CD8-positive, alpha-beta memory T cell (primary cell): ENCODE results near the gene GINM1. TPM values are rescaled to one million over a fixed set of nuclear protein-coding genes. Genes with fewer than 3 reads are reported as not detected.

Experiments
- CTCF ChIA-PET: fragments of 350-600 bp; sonication (Branson Sonifier 250); formaldehyde crosslinking; loops from one replicate; lab custom pipeline; 2021; ENCODE audit warnings: antibody characterized with exemption; lab: Charles Lee
- POLR2A ChIA-PET: fragments of 350-600 bp; sonication (Branson Sonifier 250); formaldehyde crosslinking; loops from one replicate; lab custom pipeline; 2021; ENCODE audit warnings: antibody characterized with exemption; lab: Charles Lee
- DNase-seq, 5 donors: peaks; one replicate each; pipeline versions ENCODE4 v3.0.0 to v3.0.0-alpha.2; 2020 to 2022; ENCODE audit warnings: mixed read lengths in 1 of 5
- H3K27ac ChIP-seq: one replicate; pipeline ENCODE4 v1.7.0; 2013; ENCODE audit warnings: low read depth, mild to moderate bottlenecking, low read length, moderate library complexity
- H3K27me3 ChIP-seq: 2 replicates; pipeline ENCODE4 v1.7.0; 2013; ENCODE audit warnings: low read length, mild to moderate bottlenecking; ENCODE audit not compliant: insufficient read depth, poor library complexity, severe bottlenecking
- H3K36me3 ChIP-seq: 2 replicates; pipeline ENCODE4 v1.7.0; 2013; ENCODE audit warnings: mild to moderate bottlenecking, low read length, moderate library complexity; ENCODE audit not compliant: insufficient read depth
- H3K4me1 ChIP-seq: 2 replicates; pipeline ENCODE4 v1.7.0; 2013; ENCODE audit warnings: mild to moderate bottlenecking, low read length, moderate library complexity; ENCODE audit not compliant: insufficient read depth
- H3K4me3 ChIP-seq: 2 replicates; pipeline ENCODE4 v1.7.0; 2013; ENCODE audit warnings: mild to moderate bottlenecking, low read length
- H3K9me3 ChIP-seq: 2 replicates; pipeline ENCODE4 v1.7.0; 2013; ENCODE audit warnings: mild to moderate bottlenecking, low read length
- H3K27ac Mint-ChIP-seq, 8 donors: one replicate each; pipeline ENCODE4 v1.8.0; 2020 to 2021; ENCODE audit warnings: mixed read lengths in 8 of 8, mild to moderate bottlenecking in 6 of 8, inconsistent platforms in 3 of 8, moderate library complexity in 3 of 8
- H3K27me3 Mint-ChIP-seq, 2 donors: one replicate each; pipeline ENCODE4 v1.8.0; 2020 to 2021; ENCODE audit warnings: mixed read lengths in 2 of 2, mild to moderate bottlenecking in 1 of 2, moderate library complexity in 1 of 2
- H3K36me3 Mint-ChIP-seq, 3 donors: one replicate each; pipeline ENCODE4 v1.8.0; 2020 to 2021; ENCODE audit warnings: mixed read lengths in 3 of 3, inconsistent platforms in 1 of 3, mild to moderate bottlenecking in 1 of 3
- H3K4me1 Mint-ChIP-seq, 3 donors: one replicate each; pipeline ENCODE4 v1.8.0; 2020 to 2021; ENCODE audit warnings: mixed read lengths in 3 of 3, inconsistent platforms in 1 of 3, mild to moderate bottlenecking in 1 of 3
- H3K4me3 Mint-ChIP-seq, 7 donors: one replicate each; pipeline ENCODE4 v1.8.0; 2020 to 2021; ENCODE audit warnings: mixed read lengths in 7 of 7, mild to moderate bottlenecking in 6 of 7, moderate library complexity in 4 of 7, inconsistent platforms in 2 of 7
- H3K9me3 Mint-ChIP-seq, 5 donors: one replicate each; pipeline ENCODE4 v1.8.0; 2020 to 2022; ENCODE audit warnings: mixed read lengths in 5 of 5, mild to moderate bottlenecking in 3 of 5, moderate library complexity in 2 of 5, inconsistent platforms in 1 of 5
- polyA plus RNA-seq: library from polyadenylated mRNA; unstranded; fragments of 300-500 nt; fragmentation: Illumina TruSeq; gene quantifications from one replicate; pipeline ENCODE4 v1.2.3, GENCODE V29; 2021
- total RNA-seq, 2 experiments: library from RNA; stranded (reverse); gene quantifications; one replicate each; pipeline ENCODE4 v1.2.3, GENCODE V29; 2021

The GINM1 gene
- total and polyA plus RNA-seq, 3 experiments from 2014 or later = 20.4 to 24.7 (median 20.5) TPM

DNA sequence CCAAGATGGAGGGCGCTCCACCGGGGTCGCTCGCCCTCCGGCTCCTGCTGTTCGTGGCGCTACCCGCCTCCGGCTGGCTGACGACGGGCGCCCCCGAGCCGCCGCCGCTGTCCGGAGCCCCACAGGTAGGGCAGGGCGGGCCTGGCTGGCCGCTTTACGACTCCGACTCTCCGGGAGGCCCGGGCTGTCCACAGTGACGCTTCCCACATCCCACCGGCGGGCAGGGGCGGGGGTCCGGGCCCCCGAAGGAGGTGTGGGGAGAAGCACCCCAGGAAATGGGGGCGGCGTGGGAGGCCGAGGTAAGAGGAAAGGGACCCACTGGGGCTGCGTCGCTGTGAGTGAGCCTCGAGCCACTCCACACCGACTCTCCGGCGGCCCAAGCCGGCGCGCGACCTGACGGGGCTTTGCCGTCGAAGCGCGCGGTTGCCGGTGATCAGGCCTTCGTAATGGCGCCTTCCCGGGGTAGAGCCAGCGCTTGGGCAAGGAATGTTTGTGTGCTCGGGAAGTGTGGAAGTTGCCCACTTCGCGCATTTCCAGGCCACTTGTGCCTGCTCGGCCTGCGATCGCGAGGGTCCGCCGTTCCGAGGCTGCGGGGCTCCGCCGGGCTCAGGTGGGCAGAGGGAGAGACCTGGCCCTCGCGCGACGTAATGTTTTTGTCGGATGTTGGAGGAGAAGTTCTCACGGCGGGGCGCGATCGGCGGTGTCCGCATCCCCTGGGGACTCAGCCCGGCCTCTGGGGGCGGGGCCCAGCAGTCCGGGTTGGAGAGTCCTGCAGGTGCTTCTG is 427 bp downstream of the GINM1 start:
- peak in 4 of 5 donors; percentile 42 to 68 (median 53) for DNase-seq
- peaks cover 0 to 3% of the 10 kb centered on the region in 2 donors for H3K27me3 Mint-ChIP-seq
- CTCF ChIA-PET = interaction anchor here (3.6 to 4.6 kb wide), 2 partner anchors 16 to 20 kb away, joined by 18 to 51 read pairs; partner anchors contain the start of gene PPIL4
- no peaks in the 10 kb centered on the region for H3K9me3 Mint-ChIP-seq
- peak overlapping the region; percentile 67 to 97 (median 90) for H3K27ac Mint-ChIP-seq
- Histone ChIP-seq H3K27ac (peak overlapping the region; percentile 83), H3K4me3 (peak overlapping the region; percentile 81), H3K36me3 (no peaks in the 10 kb centered on the region), H3K27me3 (no peaks in the 10 kb centered on the region), H3K4me1 (peaks cover 16% of the 10 kb centered on the region), H3K9me3 (no peaks in the 10 kb centered on the region)
- POLR2A ChIA-PET = interaction anchor here (1.7 to 3.1 kb wide), 2 partner anchors 21 to 151 kb away, joined by 13 to 14 read pairs; partner anchors contain the start of genes LATS1 and PPIL4
- peak overlapping the region; percentile 89 to 99 (median 94) for H3K4me3 Mint-ChIP-seq
- H3K36me3 Mint-ChIP-seq = peaks cover 0 to 15% (median 0%) of the 10 kb centered on the region in 3 donors
- H3K4me1 Mint-ChIP-seq = peaks cover 20 to 46% (median 29%) of the 10 kb centered on the region in 3 donors

DNA sequence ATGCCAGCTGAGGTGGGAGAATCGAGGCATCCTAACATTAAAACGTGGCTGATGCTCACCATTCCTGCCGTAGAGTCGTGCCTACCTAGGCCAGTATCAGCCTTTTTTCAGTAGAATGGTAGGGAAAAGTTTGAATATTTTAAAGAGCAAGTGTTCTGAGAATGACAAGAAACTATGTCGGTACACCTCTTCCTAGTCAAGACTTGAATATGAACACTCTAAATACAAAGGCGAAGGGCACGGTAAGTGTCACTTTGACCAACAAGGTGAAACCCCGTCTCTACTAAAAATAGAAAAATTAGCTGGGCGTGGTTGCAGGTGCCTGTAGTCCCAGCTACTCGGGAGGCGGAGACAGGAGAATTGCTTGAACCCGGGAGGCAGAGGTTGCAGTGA is 1.0 kb downstream of the GINM1 start:
- POLR2A ChIA-PET = interaction anchor here (0.6 kb wide), 1 partner anchor 28 kb away, joined by 3 read pairs; no protein-coding TSS in a partner anchor
- H3K27ac ChIP-seq = peak overlapping the region; percentile 83
- H3K27me3 ChIP-seq = no peaks in the 10 kb centered on the region
- DNase-seq = no peak
- Mint-ChIP-seq H3K27me3 (peaks cover 0 to 3% of the 10 kb centered on the region in 2 donors), H3K36me3 (peaks cover 0 to 15% (median 0%) of the 10 kb centered on the region in 3 donors), H3K4me3 (peak overlapping the region; percentile 89 to 99 (median 94)), H3K9me3 (no peaks in the 10 kb centered on the region), H3K4me1 (peaks cover 20 to 49% (median 29%) of the 10 kb centered on the region in 3 donors), H3K27ac (peak overlapping the region; percentile 5 to 97 (median 90))
- H3K4me3 ChIP-seq = peak overlapping the region; percentile 81
- CTCF ChIA-PET = no interaction called here
- H3K9me3 ChIP-seq = no peaks in the 10 kb centered on the region
- no peaks in the 10 kb centered on the region for H3K36me3 ChIP-seq
- H3K4me1 ChIP-seq = peaks cover 16% of the 10 kb centered on the region

DNA sequence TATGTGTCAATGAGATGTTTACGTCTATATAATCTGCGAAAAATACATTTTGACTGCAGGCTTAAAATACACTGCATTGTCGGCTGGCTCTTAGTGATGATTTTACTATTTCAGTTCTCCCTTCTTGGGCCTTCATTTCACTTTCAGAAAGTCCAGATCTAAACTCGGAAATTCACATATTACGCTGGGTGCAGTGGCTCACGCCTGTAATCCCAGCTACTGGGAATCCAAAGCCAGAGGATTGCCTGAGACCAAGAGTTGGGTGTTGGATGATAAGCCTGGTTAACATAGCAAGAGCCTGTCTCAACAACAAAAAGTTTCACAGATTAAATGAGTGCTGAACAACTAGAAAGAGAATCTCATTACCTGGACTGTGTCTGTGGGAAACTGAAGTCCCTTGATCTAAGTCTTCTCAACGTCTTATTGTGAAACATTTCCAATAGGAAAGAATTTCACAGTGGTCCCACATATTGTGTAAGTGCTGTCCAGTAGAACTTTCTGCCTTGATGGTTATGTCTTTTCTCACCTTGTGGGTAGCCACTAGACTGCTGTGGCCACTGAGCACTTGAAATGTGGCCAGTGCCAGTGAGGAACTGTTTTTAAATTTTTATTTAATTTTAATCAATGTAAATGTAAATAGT is 1.9 kb downstream of the GINM1 start:
- CTCF ChIA-PET = no interaction called here
- H3K27ac ChIP-seq = no peak overlapping the region

DNA sequence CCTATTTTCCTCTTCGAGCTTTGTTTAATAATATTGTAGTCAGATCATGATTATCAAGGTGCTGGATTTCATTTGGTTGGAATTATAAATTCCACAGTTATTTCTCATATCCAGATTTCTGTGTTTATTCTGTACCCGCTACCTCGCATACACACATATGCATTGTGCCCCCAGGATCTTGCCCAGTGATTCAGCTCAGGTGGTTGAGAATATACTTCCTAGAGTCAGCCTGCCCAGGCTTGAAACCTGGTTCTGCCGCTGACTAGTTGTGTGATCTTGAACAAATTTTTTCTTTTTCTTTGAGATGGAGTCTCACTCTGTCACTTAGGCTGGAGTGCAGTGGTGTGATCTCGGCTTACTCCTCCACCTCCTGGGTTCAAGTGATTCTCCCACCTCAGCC is 14.7 kb downstream of the GINM1 start:
- no peak overlapping the region for H3K27ac Mint-ChIP-seq
- DNase-seq = no peak
- H3K9me3 Mint-ChIP-seq = no peaks in the 10 kb centered on the region
- H3K4me3 Mint-ChIP-seq = no peak overlapping the region
- H3K27ac ChIP-seq = no peak overlapping the region
- H3K9me3 ChIP-seq = no peaks in the 10 kb centered on the region
- peaks cover 10% of the 10 kb centered on the region for H3K36me3 ChIP-seq
- H3K27me3 Mint-ChIP-seq = no peaks in the 10 kb centered on the region
- peaks cover 0 to 71% (median 26%) of the 10 kb centered on the region in 3 donors for H3K36me3 Mint-ChIP-seq
- ChIA-PET POLR2A (no interaction called here), CTCF (interaction anchor here (1.7 kb wide), 1 partner anchor 35 kb away, joined by 4 read pairs; the partner anchor contains the start of gene PPIL4)
- H3K4me3 ChIP-seq = no peak overlapping the region
- no peaks in the 10 kb centered on the region for H3K27me3 ChIP-seq
- H3K4me1 ChIP-seq = no peaks in the 10 kb centered on the region
- H3K4me1 Mint-ChIP-seq = no peaks in the 10 kb centered on the region

More for the DNA sequence above, 1.9 kb downstream of the GINM1 start:
- POLR2A ChIA-PET = interaction anchor here (0.6 kb wide), 1 partner anchor 27 kb away, joined by 3 read pairs; no protein-coding TSS in a partner anchor
- no peak overlapping the region for H3K4me3 ChIP-seq
- H3K9me3 ChIP-seq = no peaks in the 10 kb centered on the region
- peaks cover 20 to 52% (median 29%) of the 10 kb centered on the region in 3 donors for H3K4me1 Mint-ChIP-seq
- no peaks in the 10 kb centered on the region for H3K27me3 ChIP-seq
- peaks cover 0 to 18% (median 0%) of the 10 kb centered on the region in 3 donors for H3K36me3 Mint-ChIP-seq
- peak overlapping the region in 4 of 8 donors; percentile 23 to 61 (median 41) for H3K27ac Mint-ChIP-seq
- H3K4me1 ChIP-seq = peaks cover 16% of the 10 kb centered on the region
- H3K36me3 ChIP-seq = no peaks in the 10 kb centered on the region
- peak overlapping the region; percentile 34 to 95 (median 74) for H3K4me3 Mint-ChIP-seq
- DNase-seq = no peak
- peaks cover 0 to 3% of the 10 kb centered on the region in 2 donors for H3K27me3 Mint-ChIP-seq
- no peaks in the 10 kb centered on the region for H3K9me3 Mint-ChIP-seq

DNA sequence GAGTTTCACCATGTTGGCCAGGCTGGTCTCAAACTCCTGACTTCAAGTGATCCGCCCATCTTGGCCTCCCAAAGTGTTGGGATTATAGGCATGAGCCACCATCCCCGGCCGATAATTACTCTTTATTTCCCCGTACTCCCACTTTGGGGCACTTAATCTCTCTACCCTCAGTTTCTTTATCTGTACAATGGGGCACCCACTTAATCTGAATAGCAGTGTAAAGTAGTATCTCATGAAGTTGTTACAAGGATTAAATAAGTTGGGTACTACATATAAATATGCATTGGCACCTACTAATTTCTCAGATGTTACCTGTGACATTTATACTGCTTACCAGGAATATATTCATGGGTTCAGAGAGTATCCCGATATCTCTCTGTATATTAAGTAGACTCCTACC is 15.2 kb downstream of the GINM1 start:
- Histone ChIP-seq H3K27ac (no peak overlapping the region), H3K4me3 (no peak overlapping the region), H3K27me3 (no peaks in the 10 kb centered on the region), H3K9me3 (no peaks in the 10 kb centered on the region), H3K36me3 (peaks cover 10% of the 10 kb centered on the region), H3K4me1 (no peaks in the 10 kb centered on the region)
- no peaks in the 10 kb centered on the region for H3K4me1 Mint-ChIP-seq
- DNase-seq = no peak
- ChIA-PET CTCF (no interaction called here), POLR2A (no interaction called here)
- H3K27me3 Mint-ChIP-seq = no peaks in the 10 kb centered on the region
- peaks cover 0 to 71% (median 26%) of the 10 kb centered on the region in 3 donors for H3K36me3 Mint-ChIP-seq
- no peaks in the 10 kb centered on the region for H3K9me3 Mint-ChIP-seq
- H3K4me3 Mint-ChIP-seq = no peak overlapping the region
- H3K27ac Mint-ChIP-seq = no peak overlapping the region

DNA sequence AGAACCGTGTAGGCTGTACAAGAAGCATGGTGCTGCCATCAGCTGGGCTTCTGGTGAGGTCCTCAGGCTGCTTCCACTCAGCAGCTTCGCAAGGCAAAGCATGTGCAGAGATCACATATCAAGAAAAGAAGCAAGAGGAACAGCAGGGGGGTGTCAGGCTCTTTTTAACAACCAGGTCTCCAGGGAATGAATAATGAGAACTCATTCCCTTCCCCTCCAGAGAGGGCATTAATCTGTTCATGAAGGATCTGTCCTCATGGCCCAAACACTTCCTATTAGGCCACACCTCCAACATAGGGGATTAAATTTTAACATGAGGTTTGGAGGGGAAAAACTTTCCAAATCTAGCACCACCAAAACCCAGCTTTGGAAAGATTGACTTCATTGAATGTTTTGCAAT is 20.0 kb downstream of the GINM1 start:
- no peak overlapping the region for H3K27ac ChIP-seq
- CTCF ChIA-PET = interaction anchor here (1.2 kb wide), 1 partner anchor 9 kb away, joined by 3 read pairs; no protein-coding TSS in a partner anchor
- peaks cover 10% of the 10 kb centered on the region for H3K36me3 ChIP-seq
- peaks cover 0 to 68% (median 13%) of the 10 kb centered on the region in 3 donors for H3K36me3 Mint-ChIP-seq
- no peaks in the 10 kb centered on the region for H3K4me1 ChIP-seq
- no peak overlapping the region for H3K4me3 ChIP-seq
- no peak for DNase-seq
- POLR2A ChIA-PET = no interaction called here
- no peaks in the 10 kb centered on the region for H3K27me3 Mint-ChIP-seq
- H3K27ac Mint-ChIP-seq = no peak overlapping the region
- H3K27me3 ChIP-seq = no peaks in the 10 kb centered on the region
- no peaks in the 10 kb centered on the region for H3K9me3 ChIP-seq
- no peak overlapping the region for H3K4me3 Mint-ChIP-seq
- H3K9me3 Mint-ChIP-seq = no peaks in the 10 kb centered on the region
- H3K4me1 Mint-ChIP-seq = no peaks in the 10 kb centered on the region

DNA sequence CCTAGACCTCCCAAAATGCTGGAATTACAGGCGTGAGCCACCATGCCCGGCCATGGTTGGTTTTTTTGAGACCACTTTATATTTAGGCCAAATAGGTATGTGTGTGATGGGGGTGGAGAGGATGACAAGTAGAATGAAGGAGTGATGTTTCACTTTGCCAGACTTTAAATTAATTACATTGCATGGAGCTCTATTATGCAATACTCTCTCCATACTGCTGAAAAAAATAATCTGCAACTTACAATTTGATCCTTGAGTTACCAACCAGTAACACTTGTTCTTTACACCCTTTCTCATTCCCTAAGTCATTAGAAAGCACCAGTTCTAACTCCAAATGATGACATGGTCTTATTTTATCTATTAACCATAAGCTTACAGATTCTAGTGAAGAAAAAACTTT is 26.8 kb downstream of the GINM1 start:
- DNase-seq = no peak
- H3K36me3 Mint-ChIP-seq = peaks cover 0 to 71% (median 9%) of the 10 kb centered on the region in 3 donors
- POLR2A ChIA-PET = no interaction called here
- H3K4me3 Mint-ChIP-seq = no peak overlapping the region
- H3K9me3 Mint-ChIP-seq = no peaks in the 10 kb centered on the region
- peak overlapping the region in 4 of 8 donors; percentile 5 to 43 (median 32) for H3K27ac Mint-ChIP-seq
- CTCF ChIA-PET = no interaction called here
- H3K27ac ChIP-seq = no peak overlapping the region
- H3K4me3 ChIP-seq = no peak overlapping the region
- no peaks in the 10 kb centered on the region for H3K27me3 ChIP-seq
- no peaks in the 10 kb centered on the region for H3K4me1 ChIP-seq
- peaks cover 17% of the 10 kb centered on the region for H3K36me3 ChIP-seq
- no peaks in the 10 kb centered on the region for H3K9me3 ChIP-seq
- H3K27me3 Mint-ChIP-seq = no peaks in the 10 kb centered on the region
- no peaks in the 10 kb centered on the region for H3K4me1 Mint-ChIP-seq
